Muscle layer of colon (tissue), 2 donors: ENCODE results near the gene RAD51D.

Experiments
- H3K27ac ChIP-seq: one replicate; pipeline ENCODE4 v1.7.0; 2013; ENCODE audit warnings: low read depth, mild to moderate bottlenecking, low read length, moderate library complexity
- H3K27me3 ChIP-seq, 2 donors: one replicate each; pipeline ENCODE4 v1.7.0; 2013; ENCODE audit warnings: low read length in 2 of 2, mild to moderate bottlenecking in 2 of 2; ENCODE audit not compliant: insufficient read depth in 2 of 2, control insufficient read depth in 1 of 2
- H3K36me3 ChIP-seq: one replicate; pipeline ENCODE4 v1.7.0; 2013; ENCODE audit warnings: mild to moderate bottlenecking, low read length; ENCODE audit not compliant: insufficient read depth
- H3K4me1 ChIP-seq: one replicate; pipeline ENCODE4 v1.7.0; 2013; ENCODE audit warnings: mild to moderate bottlenecking, low read length; ENCODE audit not compliant: insufficient read depth
- H3K4me3 ChIP-seq, 2 donors: one replicate each; pipeline ENCODE4 v1.7.0; 2013; ENCODE audit warnings: low read length in 2 of 2, low read depth in 1 of 2, mild to moderate bottlenecking in 1 of 2, moderate library complexity in 1 of 2
- H3K9ac ChIP-seq: one replicate; pipeline ENCODE4 v1.7.0; 2013; ENCODE audit warnings: low read length
- H3K9me3 ChIP-seq: one replicate; pipeline ENCODE4 v1.7.0; 2013; ENCODE audit warnings: mild to moderate bottlenecking, low read length
- donor health status: abdominal sarcoma.
- donor health status: Adenocarcinoma of cecum.

RAD51D gene

GRCh38 chr17:35062308-35062707 lies 57.4 kb downstream of the RAD51D start:
- peaks cover 14% of the 10 kb centered on the region for H3K4me1 ChIP-seq
- no peak overlapping the region for H3K4me3 ChIP-seq
- H3K36me3 ChIP-seq = no peaks in the 10 kb centered on the region
- no peaks in the 10 kb centered on the region for H3K27me3 ChIP-seq
- H3K27ac ChIP-seq = no peak overlapping the region
- no peaks in the 10 kb centered on the region for H3K9me3 ChIP-seq
- H3K9ac ChIP-seq = no peak overlapping the region

- no peak overlapping the region for H3K27ac ChIP-seq
- no peak overlapping the region for H3K9ac ChIP-seq
- no peaks in the 10 kb centered on the region for H3K9me3 ChIP-seq
Measured at GRCh38 chr17:35057332-35057915, 62.2 kb downstream of the RAD51D start.

GRCh38 chr17:35056013-35056412 lies 63.6 kb downstream of the RAD51D start:
- Histone ChIP-seq H3K27ac (no peak overlapping the region), H3K9me3 (no peaks in the 10 kb centered on the region), H3K27me3 (no peaks in the 10 kb centered on the region), H3K9ac (no peak overlapping the region), H3K4me1 (peaks cover 17% of the 10 kb centered on the region), H3K4me3 (no peak overlapping the region), H3K36me3 (no peaks in the 10 kb centered on the region)

More at GRCh38 chr17:35057332-35057915, 62.2 kb downstream of the RAD51D start:
- Histone ChIP-seq H3K27me3 (no peaks in the 10 kb centered on the region), H3K36me3 (no peaks in the 10 kb centered on the region), H3K4me3 (no peak overlapping the region), H3K4me1 (peaks cover 6% of the 10 kb centered on the region)

DNA sequence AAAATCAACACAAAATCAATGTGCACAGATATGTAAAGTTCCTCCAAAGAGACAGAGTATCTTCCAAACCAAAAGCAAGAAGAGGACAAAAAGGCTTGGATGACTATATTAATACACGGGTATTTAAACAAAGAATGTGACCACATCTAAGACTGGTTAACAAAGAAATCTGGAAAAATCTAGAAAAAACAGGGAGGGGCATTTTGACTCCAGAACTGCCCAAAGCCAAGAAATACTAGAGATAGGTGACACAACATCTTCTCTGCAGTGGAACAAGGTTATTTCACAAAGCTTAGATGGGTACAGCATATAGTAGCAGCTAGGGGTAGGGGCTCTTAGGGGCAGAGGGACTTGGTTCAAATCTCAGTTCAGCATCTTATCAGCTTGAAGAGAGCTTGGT lies 66.5 kb downstream of the RAD51D start:
- H3K27ac ChIP-seq = no peak overlapping the region
- H3K27me3 ChIP-seq = no peaks in the 10 kb centered on the region
- no peaks in the 10 kb centered on the region for H3K9me3 ChIP-seq
- no peak overlapping the region for H3K4me3 ChIP-seq
- no peaks in the 10 kb centered on the region for H3K36me3 ChIP-seq
- peaks cover 18% of the 10 kb centered on the region for H3K4me1 ChIP-seq
- no peak overlapping the region for H3K9ac ChIP-seq

DNA sequence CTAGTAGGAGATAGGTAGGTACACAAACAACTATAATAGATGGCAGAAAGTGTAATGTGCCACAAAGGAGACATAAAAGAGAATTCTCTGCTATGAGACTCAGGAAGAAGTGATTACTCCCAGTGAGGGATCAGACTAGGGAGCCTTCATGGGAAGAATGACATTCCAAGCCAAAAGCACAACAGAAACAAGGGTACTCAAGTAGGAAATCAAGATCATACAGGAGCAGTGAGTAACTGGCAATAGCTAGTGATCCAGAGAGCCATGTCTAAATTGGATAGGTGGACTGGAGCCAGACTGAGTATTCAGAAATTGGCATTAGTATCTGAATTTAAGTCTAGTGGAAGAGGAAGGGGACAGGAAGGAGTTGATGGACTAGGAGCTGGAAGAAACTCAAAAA lies 66.9 kb downstream of the RAD51D start:
- Histone ChIP-seq H3K36me3 (no peaks in the 10 kb centered on the region), H3K9ac (no peak overlapping the region), H3K4me3 (no peak overlapping the region), H3K9me3 (no peaks in the 10 kb centered on the region), H3K27me3 (no peaks in the 10 kb centered on the region), H3K4me1 (peaks cover 18% of the 10 kb centered on the region), H3K27ac (no peak overlapping the region)

DNA sequence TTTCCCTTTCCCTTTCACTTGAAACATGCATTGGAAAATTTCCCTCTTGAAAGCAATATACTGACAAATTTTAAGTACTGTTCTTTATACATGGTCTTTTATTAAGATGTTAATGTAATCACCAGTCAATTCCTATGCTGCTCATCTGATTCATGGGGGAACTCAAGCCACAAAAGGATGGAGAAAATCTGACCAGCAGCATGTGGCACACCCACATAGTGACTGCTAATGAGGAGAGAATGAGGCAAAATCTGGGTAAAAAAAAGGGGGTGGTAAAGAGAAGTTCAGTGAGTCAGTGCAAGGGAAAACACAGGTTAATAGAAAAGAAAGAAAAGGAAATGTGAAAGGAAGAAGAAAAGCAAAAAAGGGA lies 67.4 kb downstream of the RAD51D start:
- no peak overlapping the region for H3K27ac ChIP-seq
- no peaks in the 10 kb centered on the region for H3K27me3 ChIP-seq
- H3K4me1 ChIP-seq = peaks cover 18% of the 10 kb centered on the region
- H3K9ac ChIP-seq = no peak overlapping the region
- H3K36me3 ChIP-seq = no peaks in the 10 kb centered on the region
- H3K4me3 ChIP-seq = no peak overlapping the region
- H3K9me3 ChIP-seq = no peaks in the 10 kb centered on the region

DNA sequence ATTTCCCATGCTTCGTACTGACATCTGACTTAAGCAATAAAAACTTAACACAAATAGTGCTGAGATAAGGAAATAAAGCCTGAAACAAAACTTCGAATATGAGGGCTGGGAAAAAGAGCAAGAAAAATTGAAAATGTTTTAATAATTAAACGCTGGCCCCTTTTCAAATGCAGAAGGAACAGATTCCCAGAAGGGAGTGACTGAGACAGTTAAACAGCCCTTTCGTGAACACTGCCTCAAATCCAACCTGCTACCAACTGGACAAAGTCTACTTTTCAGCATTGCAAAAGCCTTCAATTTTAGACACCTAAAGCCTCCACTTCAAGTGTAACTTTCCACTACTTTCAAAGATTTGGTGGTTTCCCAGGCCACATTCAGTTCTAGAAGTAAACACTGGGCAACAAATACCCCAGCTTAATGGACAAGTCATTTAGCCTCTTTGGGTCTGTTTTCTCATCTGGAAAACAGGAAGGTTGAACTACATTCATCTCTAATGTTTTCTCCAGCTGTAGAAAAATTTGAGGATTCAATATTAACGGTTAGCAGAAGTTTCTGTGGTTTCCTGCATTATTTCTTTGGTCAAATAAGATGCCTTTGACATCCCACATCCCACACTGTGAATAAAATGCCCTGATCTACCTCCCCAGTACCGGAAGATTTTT lies 68.0 kb downstream of the RAD51D start:
- H3K4me1 ChIP-seq = peaks cover 18% of the 10 kb centered on the region
- no peak overlapping the region for H3K9ac ChIP-seq
- no peaks in the 10 kb centered on the region for H3K9me3 ChIP-seq
- no peak overlapping the region for H3K4me3 ChIP-seq
- H3K27ac ChIP-seq = no peak overlapping the region
- H3K27me3 ChIP-seq = no peaks in the 10 kb centered on the region
- H3K36me3 ChIP-seq = no peaks in the 10 kb centered on the region

DNA sequence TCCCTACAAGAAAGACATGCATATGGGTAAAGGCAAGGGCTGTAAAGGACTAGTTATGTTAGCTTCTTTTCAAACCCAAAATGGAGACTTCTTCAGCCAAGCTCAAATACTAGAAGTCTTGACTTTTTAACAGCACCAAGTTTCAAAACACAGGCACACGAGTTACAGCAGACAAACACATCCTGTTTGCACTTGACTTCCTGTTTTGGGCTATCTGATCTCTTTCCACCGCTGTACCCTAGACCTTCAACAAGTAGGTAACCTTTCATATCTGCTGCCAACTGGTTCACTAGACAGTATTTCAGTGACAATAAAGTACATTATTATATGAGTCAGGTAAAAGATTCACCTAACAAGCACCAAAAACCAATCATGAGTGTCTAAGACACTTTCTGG lies 68.5 kb downstream of the RAD51D start:
- Histone ChIP-seq H3K9ac (no peak overlapping the region), H3K27ac (no peak overlapping the region), H3K36me3 (no peaks in the 10 kb centered on the region), H3K27me3 (no peaks in the 10 kb centered on the region), H3K4me3 (no peak overlapping the region), H3K4me1 (peaks cover 18% of the 10 kb centered on the region), H3K9me3 (no peaks in the 10 kb centered on the region)

DNA sequence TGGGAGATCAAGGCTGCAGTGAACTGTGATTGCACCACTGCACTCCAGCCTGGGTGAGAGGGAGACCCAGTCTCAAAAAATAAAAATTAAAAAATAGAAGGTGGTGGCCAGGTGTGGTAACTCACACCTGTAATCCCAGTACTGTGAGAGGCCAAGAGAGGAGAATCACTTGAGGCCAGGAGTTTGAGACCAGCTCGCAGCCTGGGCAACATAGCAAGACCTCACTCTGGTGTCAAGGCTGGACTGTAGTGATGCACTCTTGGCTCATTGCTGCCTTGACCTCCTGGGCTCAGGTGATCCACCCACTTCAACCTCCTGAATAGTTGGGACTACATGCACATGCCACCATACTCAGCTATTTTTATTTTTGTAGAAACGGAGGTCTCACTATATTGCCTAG lies 69.5 kb downstream of the RAD51D start:
- H3K27ac ChIP-seq = no peak overlapping the region
- H3K4me1 ChIP-seq = peaks cover 18% of the 10 kb centered on the region

GRCh38 chr17:35048685-35049379 lies 70.8 kb downstream of the RAD51D start:
- H3K4me1 ChIP-seq = peaks cover 18% of the 10 kb centered on the region
- no peaks in the 10 kb centered on the region for H3K27me3 ChIP-seq
- H3K36me3 ChIP-seq = no peaks in the 10 kb centered on the region
- H3K4me3 ChIP-seq = no peak overlapping the region
- H3K9ac ChIP-seq = no peak overlapping the region
- no peaks in the 10 kb centered on the region for H3K9me3 ChIP-seq
- H3K27ac ChIP-seq = no peak overlapping the region

More for the DNA sequence above, 69.5 kb downstream of the RAD51D start:
- Histone ChIP-seq H3K27me3 (no peaks in the 10 kb centered on the region), H3K4me3 (no peak overlapping the region), H3K9me3 (no peaks in the 10 kb centered on the region), H3K36me3 (no peaks in the 10 kb centered on the region), H3K9ac (no peak overlapping the region)

DNA sequence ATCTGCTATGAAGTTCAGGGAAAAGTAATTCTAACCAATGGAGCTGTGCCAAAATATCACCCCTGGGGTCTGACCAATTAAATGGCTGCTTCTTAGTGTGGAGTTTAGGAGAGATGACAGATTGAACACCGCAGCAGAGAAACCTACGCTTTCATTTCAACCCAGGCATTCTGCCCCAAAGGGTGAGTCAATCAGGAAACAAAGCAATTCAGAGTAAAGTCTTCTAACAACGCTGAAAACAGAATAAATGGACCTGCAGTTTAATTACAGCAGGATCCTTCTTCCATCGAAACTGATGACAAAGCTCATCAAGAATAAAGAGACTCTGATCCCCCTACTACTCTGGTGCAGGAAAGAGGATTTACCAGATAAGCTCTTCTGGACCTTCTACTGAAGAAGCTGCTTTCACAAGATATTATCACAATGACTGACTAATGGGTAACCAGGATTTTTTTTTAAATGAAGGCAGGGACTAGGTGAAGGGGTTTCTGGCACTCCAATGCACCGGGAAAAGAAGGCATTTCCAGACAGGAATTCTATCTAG lies 72.8 kb downstream of the RAD51D start:
- no peaks in the 10 kb centered on the region for H3K36me3 ChIP-seq
- no peaks in the 10 kb centered on the region for H3K27me3 ChIP-seq
- no peak overlapping the region for H3K4me3 ChIP-seq
- H3K4me1 ChIP-seq = peaks cover 12% of the 10 kb centered on the region
- H3K9ac ChIP-seq = no peak overlapping the region
- H3K27ac ChIP-seq = no peak overlapping the region
- H3K9me3 ChIP-seq = no peaks in the 10 kb centered on the region
